NCI-H2107 treated with DMSO at 0.1 percent for 48 hours (cell line): ENCODE results near the gene FAM43A.

ENCODE experiments used
- DNase-seq: peaks from one replicate; lab custom pipeline; 2025; ENCODE audit not compliant: unreplicated experiment; lab: John Stamatoyannopoulos, UW

The FAM43A gene

DNA sequence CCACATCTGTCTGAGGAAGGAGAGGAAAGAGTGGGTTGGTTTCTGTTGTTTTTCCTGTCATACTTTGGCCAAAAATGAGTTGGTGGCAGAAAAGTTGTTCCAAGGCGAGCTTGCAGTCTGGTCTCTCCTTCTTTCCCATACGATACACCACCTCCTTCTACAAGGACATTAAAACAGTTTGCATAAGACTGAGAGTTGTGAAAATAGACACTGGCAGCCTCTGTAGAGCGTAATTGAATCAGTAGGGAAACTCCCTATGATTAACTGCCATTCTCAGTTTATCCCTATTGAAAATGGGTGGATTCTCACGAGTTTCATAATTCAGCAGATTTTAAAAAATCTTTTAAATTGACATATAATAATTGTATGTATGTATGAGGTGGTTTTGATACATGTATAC is 10.0 kb upstream of the FAM43A start:
- DNase-seq: no peak

DNA sequence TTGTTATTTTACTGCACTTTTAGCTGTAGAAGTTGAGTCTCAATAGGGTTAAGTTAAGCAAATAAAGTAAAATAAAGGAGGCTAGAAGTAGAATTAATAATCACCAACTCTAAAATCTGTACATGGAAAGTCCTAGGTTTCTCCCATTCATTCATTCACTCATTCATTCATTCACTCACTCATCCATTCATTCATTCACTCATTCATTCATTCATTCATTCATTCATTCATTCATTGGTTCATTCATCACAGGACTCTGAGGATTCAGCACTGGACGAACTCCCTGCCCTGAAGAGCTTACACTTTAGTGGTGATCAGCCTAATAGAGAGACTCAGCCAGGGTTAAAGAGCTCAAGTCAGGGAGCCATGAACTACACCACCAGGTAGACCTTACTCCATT is 9.2 kb upstream of the FAM43A start:
- DNase-seq: no peak

DNA sequence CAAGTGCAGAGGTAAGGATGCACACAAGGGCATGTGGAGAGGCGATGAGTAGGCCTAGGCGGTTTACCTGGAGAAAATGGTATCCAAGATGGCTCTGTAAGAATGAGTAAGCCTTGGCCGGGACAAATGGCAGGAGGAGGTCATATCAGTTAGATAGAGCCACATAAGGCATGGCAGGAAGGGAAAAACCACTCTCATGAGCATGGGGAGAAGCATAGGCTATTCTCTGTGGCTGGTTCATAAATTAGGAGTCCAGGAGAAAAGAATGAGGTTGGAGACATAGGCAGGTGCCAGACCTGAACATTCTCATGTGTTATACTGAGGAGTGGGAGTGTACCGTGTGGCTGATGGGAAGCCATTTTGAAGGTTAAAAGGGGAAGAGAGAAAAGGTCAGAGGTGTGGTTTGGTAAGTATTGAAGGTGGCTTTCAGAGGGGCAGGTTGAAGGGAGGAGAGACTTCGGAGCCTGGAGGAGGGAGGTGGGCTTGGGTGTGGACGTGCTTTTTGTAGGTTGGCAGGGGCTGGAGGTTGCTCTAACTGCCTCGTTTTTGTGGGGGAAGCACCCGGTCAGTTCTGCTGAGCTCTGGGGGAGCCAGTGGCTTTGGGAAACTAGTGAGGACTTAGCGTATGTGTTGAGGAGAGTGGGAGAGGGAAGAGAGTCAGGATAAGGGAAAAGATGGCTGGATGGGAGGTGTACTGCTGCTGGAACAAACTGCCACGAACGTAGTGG is 4.6 kb upstream of the FAM43A start:
- DNase-seq: no peak

DNA sequence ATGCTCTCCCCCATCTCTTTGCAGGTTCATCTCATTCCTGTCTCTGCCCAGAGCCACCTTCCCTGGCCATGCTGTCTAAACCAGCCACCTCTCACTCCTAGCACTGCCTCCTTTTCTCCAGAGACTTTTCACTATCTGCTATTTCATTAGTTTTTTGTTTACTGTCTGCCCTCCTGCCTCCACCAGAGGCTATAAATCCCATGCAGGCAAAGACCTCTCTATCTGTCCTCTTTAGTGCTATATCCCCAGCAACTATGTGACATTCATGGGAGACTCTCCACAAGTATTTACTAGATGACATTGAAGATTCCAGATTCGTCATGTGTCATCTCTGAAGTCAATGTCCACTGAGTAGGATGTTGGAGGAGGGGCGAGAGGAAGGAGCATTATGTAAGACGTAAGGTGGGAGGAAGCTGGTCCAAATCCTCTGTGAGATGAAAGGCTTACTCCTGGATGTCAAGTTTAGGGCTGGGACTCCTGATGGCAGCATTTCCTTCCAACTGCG is 3.4 kb upstream of the FAM43A start:
- DNase-seq: no peak

DNA sequence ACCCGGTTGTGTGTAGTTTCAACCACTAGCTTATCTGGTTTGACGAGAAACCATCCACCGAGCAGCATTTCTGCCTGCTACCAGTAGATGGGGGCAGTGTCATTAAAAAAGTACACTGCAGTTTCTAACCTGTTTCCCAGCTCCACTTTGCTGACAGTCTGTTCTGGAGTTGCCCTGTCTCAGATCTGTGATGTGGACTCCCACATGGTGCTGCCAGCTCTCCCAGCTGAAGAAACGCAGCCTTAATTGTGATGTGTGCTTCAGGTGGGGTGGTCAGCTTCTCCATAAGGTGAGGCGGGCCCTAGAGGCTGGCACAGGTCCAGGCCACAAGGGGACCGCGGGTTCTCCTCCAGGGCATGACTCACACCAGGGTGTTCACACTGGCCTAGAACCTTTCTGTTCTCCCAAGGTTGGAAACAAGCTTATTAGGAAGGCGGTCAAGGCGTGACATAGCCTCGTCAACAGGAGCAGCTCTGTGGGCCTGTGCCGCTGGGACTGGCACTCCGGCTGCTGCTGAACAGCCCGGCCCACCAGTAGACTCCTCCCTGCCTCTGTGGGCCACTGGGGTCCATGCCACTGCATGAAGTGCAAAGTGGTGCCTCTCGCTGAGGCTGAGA is 2.9 kb upstream of the FAM43A start:
- peak; percentile 91 for DNase-seq

DNA sequence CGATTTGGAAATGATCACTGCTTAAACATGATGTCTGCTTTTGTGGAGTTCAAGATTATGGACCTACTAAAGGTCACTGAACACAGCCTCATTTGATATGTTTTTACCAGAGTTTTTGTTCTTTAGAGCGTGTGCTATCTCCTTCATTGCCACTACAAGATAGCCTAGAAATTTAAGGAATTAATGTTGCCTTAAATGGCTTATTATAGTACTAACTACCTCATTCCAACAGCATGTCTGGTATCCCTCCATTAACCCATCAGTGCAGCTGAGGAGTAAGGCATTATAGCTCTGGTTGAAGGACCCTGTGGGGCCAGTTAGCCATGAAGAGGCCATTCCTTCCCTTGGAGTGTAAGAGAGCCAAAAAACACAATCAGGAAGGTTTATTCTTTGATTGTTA is 2.3 kb upstream of the FAM43A start:
- DNase-seq: no peak

DNA sequence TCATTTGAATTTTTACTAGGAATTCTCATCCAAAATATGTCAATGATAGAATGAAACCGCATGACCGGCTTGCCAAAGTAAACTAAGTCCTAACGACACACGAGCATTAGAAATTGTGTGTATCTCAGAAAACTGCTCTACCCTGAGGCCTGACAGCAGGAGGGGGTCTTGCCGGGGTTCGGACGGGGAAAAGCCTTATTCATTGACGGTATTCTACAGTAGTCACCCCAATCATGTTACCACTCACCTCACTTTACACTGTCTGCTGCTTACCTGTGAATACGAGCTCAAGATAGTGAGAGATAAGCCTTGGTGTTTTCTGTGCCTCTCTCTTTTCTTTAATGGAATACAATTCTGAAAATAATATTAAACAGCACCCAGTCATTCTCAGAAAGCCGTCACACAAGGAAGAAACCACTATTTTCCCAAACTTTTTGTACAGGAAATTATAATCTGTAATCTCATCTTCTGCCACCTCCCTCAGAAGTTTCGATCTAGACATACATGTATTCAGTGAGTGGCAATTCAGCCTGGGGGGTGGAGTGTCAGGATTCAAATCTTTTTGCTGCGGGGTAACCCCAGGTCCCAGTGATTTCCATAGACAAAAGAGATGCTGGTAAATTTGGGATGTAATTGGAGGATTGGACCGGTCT is 492 bp upstream of the FAM43A start:
- DNase-seq: no peak

DNA sequence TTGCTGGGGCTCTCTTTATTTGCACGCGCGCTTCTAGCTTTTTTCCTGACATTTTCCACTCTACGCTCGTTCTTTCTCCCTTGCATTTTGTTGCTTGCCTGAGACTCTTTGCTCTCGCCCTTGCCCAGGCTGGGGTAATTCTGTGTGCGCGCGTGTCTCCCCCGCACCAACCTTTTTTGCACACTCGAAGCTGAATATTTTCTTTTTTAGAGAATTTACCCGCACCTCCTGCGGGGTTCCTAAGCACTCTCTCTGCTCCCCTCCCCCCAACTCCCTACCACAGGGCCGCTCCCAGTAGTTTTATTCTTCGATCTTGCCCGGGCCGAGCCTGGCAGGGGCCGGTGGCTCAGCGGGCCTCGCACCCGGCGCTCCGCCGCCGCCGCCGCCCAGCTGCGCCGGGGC is 732 bp downstream of the FAM43A start:
- DNase-seq: peak; percentile 48

DNA sequence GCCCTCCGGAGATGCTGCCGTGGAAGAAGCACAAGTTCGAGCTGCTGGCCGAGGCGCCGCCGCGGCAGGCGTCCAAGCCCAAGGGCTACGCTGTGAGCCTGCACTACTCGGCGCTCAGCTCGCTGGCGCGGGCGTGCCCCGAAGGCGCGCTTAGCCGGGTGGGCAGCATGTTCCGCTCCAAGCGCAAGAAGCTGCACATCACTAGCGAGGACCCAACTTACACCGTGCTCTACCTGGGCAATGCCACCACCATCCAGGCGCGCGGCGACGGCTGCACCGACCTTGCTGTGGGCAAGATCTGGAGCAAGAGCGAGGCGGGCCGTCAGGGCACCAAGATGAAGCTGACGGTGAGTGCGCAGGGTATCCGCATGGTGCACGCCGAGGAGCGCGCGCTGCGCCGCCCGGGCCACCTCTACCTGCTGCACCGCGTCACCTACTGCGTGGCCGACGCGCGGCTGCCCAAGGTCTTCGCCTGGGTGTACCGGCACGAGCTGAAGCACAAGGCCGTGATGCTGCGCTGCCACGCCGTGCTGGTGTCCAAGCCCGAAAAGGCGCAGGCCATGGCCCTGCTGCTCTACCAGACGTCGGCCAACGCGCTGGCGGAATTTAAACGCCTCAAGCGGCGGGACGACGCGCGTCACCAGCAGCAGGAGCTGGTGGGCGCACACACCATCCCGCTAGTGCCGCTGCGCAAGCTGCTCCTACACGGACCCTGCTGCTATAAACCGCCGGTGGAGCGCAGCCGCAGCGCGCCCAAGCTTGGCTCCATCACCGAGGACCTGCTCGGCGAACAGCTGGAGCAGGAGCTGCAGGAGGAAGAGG is 1.3 kb downstream of the FAM43A start:
- no peak for DNase-seq

DNA sequence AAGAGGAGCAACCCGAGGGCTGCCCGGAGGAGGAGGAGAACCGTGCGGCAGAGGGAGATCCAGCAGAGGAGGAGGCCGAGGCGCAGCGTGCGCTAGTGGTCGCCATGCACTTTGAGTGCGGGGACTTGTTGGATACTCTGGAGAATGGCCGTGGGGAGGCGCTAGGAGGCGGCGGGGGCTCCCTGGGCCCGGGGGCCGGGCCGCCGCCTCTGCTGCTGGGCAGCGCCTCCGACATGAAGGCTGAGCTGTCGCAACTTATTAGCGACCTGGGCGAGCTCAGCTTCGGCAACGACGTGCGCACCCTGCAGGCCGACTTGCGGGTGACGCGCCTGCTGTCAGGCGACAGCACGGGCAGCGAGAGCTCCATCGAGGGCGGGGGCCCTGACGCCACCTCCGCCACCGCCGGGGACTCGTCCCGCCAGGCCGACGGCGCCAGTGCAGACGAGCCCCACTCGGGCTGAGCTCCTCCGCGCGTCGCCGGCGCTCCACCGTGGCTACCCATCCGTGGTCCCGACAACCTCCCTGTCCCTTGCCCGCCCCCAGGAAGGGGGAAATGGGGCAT is 2.0 kb downstream of the FAM43A start:
- peak; percentile 88 for DNase-seq

DNA sequence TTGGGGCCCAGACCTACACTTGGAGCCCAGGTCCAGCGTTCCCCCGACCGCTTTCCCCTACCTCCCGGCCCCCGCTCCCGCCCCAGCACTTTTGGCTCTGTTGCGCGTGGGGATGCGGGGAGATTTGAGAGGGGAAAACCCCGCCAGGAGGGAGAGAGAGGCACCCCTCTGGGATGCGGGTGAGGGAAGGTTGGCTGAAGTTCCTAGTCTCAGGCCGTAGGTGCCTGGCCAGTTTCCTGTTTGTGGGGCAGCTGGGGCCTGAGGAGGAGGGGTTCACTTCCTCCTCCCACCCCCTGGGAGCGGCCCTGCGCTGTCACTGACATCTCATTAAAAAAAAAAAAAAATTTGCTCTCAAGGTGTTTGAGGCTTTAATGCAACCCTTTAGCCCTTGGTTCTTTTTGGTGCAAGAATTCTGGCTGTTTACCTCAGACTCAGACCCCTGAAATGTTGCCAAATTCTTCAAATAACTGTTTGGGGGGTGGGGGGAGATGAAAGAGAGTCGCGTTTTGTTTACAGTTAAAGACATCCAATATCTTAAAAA is 2.6 kb downstream of the FAM43A start:
- peak; percentile 21 for DNase-seq

DNA sequence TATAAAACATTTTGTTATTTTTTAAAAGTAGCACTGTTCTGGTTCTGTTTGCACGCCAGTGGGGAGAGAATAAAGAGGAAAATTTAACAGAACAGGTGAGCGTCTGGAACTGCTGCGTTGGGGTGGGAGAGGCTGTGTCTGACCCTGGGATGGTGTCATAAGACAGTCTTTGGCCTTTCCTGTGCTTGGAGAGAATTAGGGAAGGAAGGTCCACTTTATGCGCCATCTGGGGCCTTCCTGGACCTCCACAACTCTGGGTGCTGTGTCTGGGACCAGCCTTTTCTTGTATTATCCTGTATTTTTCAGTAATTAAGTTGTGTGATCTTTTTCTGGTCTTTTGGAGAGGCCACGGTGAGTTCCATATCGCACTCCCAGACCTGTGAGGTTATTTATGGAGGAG is 3.3 kb downstream of the FAM43A start:
- no peak for DNase-seq

DNA sequence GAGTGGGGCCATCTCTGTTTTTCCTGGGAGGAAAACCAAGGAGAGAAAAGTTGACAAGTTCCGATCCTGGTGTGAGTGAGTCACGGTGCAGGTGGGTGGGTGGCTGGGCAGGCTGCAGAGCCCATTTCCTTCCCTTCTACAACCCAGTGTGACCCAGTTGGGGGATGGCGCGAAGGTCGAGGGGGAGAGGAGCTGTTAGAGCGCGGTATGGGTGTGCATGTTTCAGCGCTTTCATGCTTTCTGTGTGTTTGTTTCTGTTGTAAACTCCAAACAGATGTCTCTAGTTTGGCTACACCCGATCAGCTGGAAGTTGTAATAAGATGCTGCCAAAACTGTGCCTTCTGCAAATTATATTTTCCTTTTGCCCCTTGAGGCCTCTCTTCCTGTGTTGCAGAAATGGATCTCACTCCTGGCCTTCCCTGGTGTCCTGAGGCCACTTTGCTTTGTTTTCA is 3.8 kb downstream of the FAM43A start:
- DNase-seq: no peak

DNA sequence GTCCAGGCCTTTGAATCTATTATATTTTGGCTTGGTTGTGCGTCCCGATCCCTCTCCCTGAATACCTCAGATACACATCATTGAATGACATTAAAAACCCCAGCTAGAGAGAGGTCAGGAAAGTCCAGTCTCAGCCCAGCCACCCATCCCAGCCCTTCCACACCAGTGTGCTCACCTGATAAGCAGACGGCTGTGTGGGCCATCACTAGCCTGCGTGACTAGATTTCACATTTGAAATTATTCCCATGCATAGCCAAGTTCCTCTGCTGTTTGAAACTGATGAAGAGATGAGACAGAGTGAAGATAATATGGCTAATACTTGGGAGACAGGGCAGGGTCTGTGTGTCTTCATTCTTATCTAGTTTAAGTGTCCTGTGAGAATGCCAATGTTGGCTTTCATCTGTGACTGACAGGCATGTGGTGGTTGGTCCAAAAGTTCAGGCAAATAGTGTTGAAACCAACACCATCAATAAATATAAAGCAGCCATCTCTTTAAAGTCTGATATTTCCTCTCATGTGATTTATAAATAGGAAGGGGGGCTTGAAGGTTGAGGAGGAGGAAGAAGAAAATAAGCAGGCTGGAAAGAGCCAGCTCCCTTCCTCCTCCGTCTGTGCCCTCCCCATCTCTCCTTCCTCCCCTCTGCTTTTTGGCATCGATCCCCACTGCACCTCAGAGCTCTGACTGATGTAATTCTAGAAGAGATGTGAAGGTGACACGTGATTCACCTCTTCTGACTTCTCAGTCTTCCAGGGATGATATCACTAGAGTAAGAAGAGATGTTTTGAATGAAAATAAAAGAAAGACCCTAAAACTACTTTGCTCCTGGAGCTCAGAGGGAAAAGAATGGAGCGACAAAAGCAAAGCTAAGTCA is 5.1 kb downstream of the FAM43A start:
- peak; percentile 93 for DNase-seq

DNA sequence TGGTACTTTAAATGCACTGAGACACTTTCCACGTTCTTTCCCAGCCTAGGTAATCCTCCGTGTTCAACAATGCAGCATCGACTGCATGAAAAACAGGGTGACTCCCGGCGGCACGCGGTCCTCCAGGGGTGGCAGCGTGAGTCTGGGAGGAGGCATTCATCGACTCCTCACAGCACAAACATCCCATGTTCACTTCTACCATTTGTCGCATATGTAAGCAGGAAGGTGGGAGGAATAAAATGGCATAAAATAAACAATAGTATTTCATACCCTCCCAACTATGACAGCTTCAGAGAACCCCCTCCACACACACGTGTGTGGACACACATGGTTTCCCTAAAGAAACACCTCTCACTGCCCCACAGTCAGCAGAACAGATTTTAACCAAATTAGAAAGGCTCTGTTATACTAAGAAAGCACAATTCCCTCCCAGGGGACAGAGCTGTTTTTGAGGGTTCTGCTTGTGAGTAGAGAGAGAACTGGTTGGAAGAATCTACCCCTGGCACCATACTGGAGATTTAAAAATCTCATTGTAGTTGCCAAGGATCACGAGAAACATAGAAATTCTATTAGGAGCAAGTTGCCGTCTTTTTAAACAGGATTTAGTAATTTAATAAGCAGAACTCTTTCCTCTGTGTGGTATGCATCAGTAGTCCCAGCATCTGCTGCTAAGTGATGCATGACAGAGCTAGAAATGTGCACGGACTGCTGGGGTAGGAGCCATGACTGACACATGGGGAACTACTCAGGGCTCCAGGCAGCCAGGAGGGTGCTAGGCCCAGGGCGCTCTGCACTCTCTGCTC is 6.0 kb downstream of the FAM43A start:
- peak; percentile 89 for DNase-seq

DNA sequence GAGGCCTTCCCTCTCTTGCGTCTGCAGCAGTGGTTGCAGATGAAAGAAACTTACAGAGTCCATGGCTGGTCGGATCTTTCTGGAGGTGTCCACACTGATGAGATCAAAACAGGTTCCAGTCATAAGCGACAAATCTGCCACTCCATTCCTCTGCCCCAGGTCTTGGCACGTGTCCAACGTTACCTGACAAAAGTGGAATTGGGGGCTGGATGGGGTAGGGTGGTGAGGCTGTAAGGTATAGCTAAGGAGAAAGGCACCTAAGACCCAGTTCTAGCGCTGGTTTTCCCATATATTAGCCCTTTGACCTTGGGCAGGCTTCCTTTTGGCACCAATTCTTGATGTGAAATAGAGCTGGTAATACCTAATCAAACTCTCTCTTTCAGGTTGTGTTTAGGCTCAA is 11.0 kb downstream of the FAM43A start:
- no peak for DNase-seq

DNA sequence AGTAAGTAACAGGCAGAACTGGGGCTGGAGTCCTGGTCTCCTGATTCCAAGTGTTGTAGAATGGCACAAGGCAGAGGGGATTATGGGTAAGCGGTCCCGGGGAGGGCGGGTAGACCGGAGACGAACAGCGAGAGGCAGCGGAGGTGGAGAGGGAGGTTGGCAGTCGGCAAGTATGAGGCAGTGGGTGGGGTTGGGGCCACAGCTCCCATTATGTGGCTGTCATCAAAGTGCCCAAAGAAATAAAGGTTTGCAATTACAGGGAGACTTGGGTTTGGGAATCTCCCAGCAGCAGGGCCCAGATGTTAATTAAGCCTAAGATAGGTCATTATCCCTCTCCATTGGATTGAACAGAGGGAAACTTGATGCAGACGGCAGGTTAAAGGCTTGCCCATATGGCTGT is 16.9 kb downstream of the FAM43A start:
- no peak for DNase-seq

DNA sequence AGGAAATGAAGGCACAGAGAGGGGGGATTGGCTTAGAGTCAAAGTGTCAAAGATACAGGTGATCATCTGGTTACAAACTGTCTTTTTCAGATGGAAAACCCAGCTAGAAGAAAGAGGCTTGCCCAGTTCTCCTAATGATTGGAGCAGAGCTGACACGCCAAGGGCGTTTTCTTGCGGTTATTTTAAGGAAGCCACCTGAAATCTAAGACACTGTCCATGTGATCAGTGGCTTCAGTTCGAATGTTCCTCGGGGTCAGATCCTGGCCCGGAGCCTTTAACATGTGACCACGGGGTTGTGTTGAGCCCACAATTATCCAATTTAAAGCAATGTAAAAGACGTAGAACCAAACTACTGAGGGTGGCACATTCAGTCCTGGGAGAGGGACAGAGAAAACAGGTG is 19.5 kb downstream of the FAM43A start:
- no peak for DNase-seq

DNA sequence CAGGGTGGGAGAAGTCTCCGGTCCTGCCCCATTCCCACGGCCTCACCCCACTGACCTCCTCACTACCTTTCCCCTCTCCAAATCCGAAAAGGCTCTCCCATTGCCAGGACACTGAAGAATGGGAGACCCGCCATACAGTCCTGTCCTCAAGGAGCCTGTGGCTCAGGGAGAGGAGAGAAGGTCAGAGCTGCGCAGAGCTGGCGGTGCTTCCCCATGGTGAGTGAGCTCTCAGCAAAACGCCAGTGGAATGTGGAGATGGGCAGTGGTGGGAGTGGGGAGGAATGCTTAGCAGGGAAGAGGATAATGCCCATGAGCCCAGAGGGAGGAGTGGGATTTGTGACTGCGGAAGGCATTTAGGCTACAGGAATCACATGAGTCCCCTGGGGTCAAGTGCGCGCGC is 20.1 kb downstream of the FAM43A start:
- no peak for DNase-seq
